ENCODE measurements around the gene PTPN9.

The PTPN9 gene

DNA sequence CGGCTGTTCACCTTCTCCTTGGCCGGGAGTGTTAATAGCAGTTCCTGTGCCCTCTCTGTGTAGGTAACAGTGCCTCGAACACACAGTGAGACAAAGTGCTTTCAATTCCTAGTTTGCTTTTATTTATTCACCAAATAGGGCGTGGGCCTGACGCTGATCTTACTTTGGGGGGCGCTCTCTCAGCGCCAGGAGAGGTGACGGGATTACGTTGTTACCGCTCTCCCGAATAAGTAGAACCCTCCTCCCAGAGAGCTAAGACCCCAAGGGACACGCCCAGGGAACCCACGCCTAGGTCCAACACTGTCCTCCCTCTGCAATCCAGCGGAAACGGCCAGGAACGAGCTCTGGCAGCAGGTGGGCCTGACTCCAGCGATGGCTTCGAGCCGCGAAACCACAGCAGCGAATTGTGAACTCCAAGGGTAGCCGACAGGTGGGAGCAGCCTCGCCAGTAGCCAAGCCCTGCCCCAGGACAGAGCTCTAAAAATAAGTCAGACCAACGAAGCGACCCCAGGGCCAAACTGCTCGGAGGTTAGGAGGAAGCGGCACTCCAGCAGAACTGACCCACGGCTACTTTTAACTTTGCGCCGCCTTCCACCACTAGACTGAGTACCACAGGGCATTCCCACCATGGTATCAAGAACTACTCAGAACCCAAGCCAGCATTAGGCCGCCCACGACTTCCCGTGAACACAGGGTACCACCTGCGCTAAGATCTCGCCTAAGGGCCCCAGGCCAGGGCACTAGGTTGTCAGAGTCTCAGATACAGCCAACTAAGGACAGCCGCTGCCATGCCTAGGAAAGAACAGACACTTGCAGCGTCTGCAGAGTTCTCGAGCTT is 126.0 kb downstream of the PTPN9 start:
- Mint-ChIP-seq H3K4me1 (peaks cover 26% of the 10 kb centered on the region), H3K27me3 (ENCODE audit: low read depth) (no peaks in the 10 kb centered on the region), H3K27ac (peak overlapping the region; percentile 98 to 100 (median 99)), H3K4me3 (peak overlapping the region; percentile 93 to 98 (median 95)), H3K36me3 (ENCODE audit: low read depth) (no peaks in the 10 kb centered on the region), H3K9me3 (no peaks in the 10 kb centered on the region)
- TF ChIP-seq, protein P1, sequence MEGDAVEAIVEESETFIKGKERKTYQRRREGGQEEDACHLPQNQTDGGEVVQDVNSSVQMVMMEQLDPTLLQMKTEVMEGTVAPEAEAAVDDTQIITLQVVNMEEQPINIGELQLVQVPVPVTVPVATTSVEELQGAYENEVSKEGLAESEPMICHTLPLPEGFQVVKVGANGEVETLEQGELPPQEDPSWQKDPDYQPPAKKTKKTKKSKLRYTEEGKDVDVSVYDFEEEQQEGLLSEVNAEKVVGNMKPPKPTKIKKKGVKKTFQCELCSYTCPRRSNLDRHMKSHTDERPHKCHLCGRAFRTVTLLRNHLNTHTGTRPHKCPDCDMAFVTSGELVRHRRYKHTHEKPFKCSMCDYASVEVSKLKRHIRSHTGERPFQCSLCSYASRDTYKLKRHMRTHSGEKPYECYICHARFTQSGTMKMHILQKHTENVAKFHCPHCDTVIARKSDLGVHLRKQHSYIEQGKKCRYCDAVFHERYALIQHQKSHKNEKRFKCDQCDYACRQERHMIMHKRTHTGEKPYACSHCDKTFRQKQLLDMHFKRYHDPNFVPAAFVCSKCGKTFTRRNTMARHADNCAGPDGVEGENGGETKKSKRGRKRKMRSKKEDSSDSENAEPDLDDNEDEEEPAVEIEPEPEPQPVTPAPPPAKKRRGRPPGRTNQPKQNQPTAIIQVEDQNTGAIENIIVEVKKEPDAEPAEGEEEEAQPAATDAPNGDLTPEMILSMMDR (IDR thresholded peaks at IDR 0.05; ENCODE audit: unreplicated experiment in 3 of 3), result peak in 1 of 3 experiments; percentile 11

DNA sequence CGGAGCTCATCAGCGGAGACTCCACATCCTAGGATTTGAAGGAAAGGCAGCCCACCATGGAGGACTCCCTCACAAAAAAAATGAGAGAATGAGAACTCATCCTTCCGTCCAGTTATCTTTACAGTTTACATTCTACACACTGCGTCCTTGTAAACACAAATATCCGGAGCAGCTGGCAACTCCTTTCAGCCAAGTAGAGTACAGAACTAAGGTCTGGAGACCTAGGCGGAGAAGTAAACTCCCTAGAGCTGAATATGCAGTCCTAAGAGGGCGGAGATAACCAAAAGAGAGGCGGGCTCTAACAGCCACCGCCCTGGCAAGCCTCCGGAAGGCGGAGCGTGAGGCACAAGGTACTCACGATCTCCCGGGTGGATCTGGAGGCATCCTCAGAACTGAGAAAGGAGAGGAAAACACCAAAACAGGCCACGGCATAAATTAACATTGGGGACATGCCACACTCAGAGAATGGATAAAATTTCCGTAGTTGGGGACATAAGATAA is 126.7 kb downstream of the PTPN9 start:
- TF ChIP-seq, protein P1 (IDR thresholded peaks at IDR 0.05; ENCODE audit: unreplicated experiment in 3 of 3), result no peak
- Mint-ChIP-seq H3K36me3 (ENCODE audit: low read depth) (peaks cover 3% of the 10 kb centered on the region), H3K4me1 (peaks cover 26% of the 10 kb centered on the region), H3K27me3 (ENCODE audit: low read depth) (no peaks in the 10 kb centered on the region), H3K27ac (peak overlapping the region; percentile 98 to 100 (median 99)), H3K9me3 (no peaks in the 10 kb centered on the region), H3K4me3 (peak overlapping the region; percentile 93 to 98 (median 95))

DNA sequence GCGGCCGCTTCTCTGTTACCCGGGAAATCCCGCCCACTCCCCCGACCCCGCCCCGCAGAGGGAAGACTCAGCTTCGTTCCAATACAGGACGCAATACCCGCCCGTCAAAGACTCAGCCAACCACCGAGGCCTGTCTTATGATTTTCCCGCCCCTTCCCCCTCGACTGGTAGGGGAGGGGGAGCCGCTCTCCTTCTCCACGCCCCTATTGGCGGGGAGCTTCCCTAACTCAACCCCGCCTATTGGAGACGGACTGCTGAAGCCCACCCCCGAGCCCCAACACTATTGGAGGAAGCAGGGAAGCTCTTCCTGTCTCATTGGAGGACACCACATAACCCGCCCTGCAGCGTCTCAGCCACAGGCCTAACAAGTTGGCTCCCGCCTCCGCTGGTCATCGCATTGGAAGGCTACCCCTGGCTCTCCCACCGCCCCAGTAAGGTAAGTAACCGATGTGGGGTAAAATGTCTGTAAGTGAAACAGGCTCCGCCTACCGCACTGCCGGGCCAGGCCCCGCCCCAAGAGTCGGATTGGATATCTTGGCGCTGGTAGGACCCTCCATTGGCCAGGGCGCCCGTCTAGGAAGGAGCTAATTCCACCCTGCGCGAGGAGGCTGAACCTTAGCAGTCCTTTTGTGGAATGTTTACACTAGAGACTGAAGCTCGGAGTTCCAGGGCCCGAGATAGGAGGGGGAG is 127.3 kb downstream of the PTPN9 start, which contains the start of gene SIN3A:
TSS of gene SIN3A (minus strand) at position 17 of the 690 bp plus-strand sequence. CDS start 21,315 bp downstream, outside the sequence.
- Mint-ChIP-seq H3K27me3 (ENCODE audit: low read depth) (no peaks in the 10 kb centered on the region), H3K4me1 (peaks cover 26% of the 10 kb centered on the region), H3K4me3 (peak within 1 kb of the TSS; percentile 94 to 98 (median 95)), H3K36me3 (ENCODE audit: low read depth) (peaks cover 4% of the 10 kb centered on the region), H3K9me3 (no peaks in the 10 kb centered on the region), H3K27ac (peak within 1 kb of the TSS; percentile 98 to 100 (median 99))
- TF ChIP-seq, protein P1 (IDR thresholded peaks at IDR 0.05; ENCODE audit: unreplicated experiment in 3 of 3), result no peak

DNA sequence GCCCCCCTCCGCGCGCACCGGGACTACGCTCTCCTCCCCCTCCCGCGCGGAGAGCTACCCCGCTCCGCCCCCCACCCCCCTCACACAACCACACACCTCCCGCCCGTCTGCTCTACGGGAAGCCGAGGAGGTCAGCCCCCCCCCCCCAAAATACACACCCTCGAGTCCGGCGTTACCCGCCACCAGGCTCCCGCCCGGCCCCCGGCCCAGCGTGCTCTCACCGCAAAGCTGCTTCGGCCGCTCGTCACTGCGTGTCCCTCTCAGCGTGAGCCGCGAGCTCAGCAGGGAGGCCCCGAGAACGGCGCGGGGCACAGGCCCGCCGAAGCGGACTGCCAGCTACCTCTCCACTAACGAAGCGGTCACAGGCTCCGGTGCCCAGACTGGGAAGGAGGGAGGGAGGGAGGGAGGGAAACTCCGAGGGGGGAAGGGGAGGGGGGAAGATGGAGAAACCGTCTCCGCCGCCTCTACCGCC is 127.9 kb downstream of the PTPN9 start:
- H3K27ac Mint-ChIP-seq, result peak overlapping the region; percentile 98 to 100 (median 99)
- no peaks in the 10 kb centered on the region for H3K27me3 Mint-ChIP-seq (ENCODE audit: low read depth)
- H3K4me1 Mint-ChIP-seq, result peaks cover 24% of the 10 kb centered on the region
- peaks cover 5% of the 10 kb centered on the region for H3K36me3 Mint-ChIP-seq (ENCODE audit: low read depth)
- TF ChIP-seq, protein P1 (IDR thresholded peaks at IDR 0.05; ENCODE audit: unreplicated experiment in 3 of 3), result no peak
- H3K9me3 Mint-ChIP-seq, result no peaks in the 10 kb centered on the region
- H3K4me3 Mint-ChIP-seq, result peak overlapping the region; percentile 93 to 98 (median 95)

DNA sequence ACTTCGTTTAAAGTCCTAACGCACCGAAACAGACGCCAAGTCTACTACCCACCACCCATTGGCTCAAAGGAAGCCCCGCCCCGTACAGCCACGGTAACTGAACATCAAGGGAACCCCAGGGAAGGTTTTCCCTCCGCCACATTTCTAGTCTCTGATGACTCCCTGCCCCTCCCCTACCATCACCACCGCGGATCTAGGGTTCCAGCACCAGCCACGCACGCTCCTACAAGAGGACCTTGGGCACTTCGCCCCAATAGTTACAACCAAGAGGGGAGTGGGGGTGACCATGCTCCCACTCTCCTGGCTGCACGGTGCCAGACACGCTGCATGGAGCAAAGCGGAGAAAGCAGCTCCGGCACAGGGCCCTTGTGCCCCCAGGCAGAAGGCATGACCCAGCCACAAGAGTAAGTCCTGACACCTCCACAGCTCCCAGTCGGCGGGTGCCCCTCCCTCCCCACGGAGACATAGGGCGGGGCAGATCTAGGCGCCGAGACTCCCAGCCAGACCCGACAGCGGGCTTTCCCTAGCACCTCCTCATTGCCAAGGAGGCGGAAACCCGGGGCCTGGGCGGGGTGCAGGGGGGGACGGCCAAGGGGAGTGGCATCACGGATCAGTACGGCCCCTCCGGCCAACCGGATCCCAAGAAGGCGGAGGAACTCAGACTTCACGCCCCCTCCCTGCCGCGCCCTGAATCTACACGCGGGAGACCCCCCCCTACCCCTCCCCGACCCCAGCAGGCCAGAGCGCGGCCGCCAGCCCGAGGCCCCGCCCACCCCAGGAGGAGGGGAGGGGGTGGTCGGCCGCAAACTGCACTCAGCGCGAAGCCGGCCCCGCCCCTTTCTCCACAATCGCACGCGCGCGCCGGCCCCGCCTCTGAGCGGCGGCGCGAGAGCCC is 128.6 kb downstream of the PTPN9 start:
- H3K4me3 Mint-ChIP-seq, result peak overlapping the region; percentile 94 to 98 (median 95)
- TF ChIP-seq, protein P1 (IDR thresholded peaks at IDR 0.05; ENCODE audit: unreplicated experiment in 3 of 3), result no peak
- H3K36me3 Mint-ChIP-seq (ENCODE audit: low read depth), result peaks cover 12% of the 10 kb centered on the region
- peak overlapping the region; percentile 89 to 100 (median 91) for H3K27ac Mint-ChIP-seq
- peaks cover 28% of the 10 kb centered on the region for H3K4me1 Mint-ChIP-seq
- no peaks in the 10 kb centered on the region for H3K9me3 Mint-ChIP-seq
- no peaks in the 10 kb centered on the region for H3K27me3 Mint-ChIP-seq (ENCODE audit: low read depth)
